Inferior parietal cortex (tissue), 1 donor: ENCODE results near the gene PNPLA7.

Experiments
- DNase-seq: peaks from one replicate; pipeline ENCODE4 v3.0.0-alpha.2; 2016; ENCODE audit errors: extremely low spot score

The PNPLA7 gene

GRCh38 chr9:137496601-137497375 is 53.4 kb downstream of the PNPLA7 start:
- DNase-seq = no peak

GRCh38 chr9:137494550-137495351 is 55.5 kb downstream of the PNPLA7 start:
- DNase-seq = no peak

- DNase-seq = no peak
Observed at GRCh38 chr9:137494104-137494544, 56.1 kb downstream of the PNPLA7 start.

- DNase-seq = no peak
Observed at GRCh38 chr9:137493364-137494103, 56.7 kb downstream of the PNPLA7 start.

GRCh38 chr9:137492464-137493363 is 57.5 kb downstream of the PNPLA7 start:
- no peak for DNase-seq

GRCh38 chr9:137491735-137492432 is 58.3 kb downstream of the PNPLA7 start:
- DNase-seq = no peak

GRCh38 chr9:137490532-137491186 is 59.5 kb downstream of the PNPLA7 start:
- DNase-seq = no peak

GRCh38 chr9:137488906-137489305 is 61.3 kb downstream of the PNPLA7 start:
- no peak for DNase-seq

GRCh38 chr9:137488327-137488653 is 61.9 kb downstream of the PNPLA7 start:
- DNase-seq = no peak

- no peak for DNase-seq
Observed at GRCh38 chr9:137487454-137488326, 62.5 kb downstream of the PNPLA7 start.

- no peak for DNase-seq
Observed at GRCh38 chr9:137486545-137487453, 63.4 kb downstream of the PNPLA7 start.

GRCh38 chr9:137486141-137486490 is 64.1 kb downstream of the PNPLA7 start:
- no peak for DNase-seq

- no peak for DNase-seq
Observed at GRCh38 chr9:137485343-137486140, 64.7 kb downstream of the PNPLA7 start.

- no peak for DNase-seq
Observed at GRCh38 chr9:137484551-137485315, 65.5 kb downstream of the PNPLA7 start.

- peak; percentile 41 for DNase-seq
Observed at GRCh38 chr9:137482094-137482781, 68.0 kb downstream of the PNPLA7 start.
